IMR-90 (cell line): ENCODE data around the gene SLC4A9. TPM values are rescaled to one million over a fixed set of nuclear protein-coding genes. Genes with fewer than 3 reads are reported as not detected.

Experiments
- ATAC-seq: fragments of 200-7000 bp; cut with Tn5 transposase; 2 replicates; pipeline ENCODE4 v1.9.1; 2020; ENCODE audit warnings: low read depth, mild to moderate bottlenecking, moderate library complexity
- BruUV-seq: library from RNA; stranded (reverse); fragments of 400-500 nt; replicated peaks from 2 replicates; lab custom pipeline; 2021; lab: Mats Ljungman, UMichigan
- CTCF ChIA-PET: fragments of 300-600 bp; formaldehyde crosslinking; extraction: SDS; loops from one replicate; lab custom pipeline; 2021; ENCODE audit warnings: antibody characterized with exemption; lab: Yijun Ruan, JAX
- POLR2A ChIA-PET: fragments of 300-600 bp; sonication (Branson Sonifier 250); formaldehyde crosslinking; loops from one replicate; lab custom pipeline; 2022; ENCODE audit warnings: antibody characterized with exemption; ENCODE audit not compliant: unreplicated experiment; lab: Charles Lee
- DNase-seq: peaks from one replicate; pipeline ENCODE4 v3.0.0; 2013
- H2AFZ ChIP-seq: replicated peaks from 2 replicates; pipeline ENCODE3; 2013; ENCODE audit warnings: low read length, mild to moderate bottlenecking; ENCODE audit not compliant: poor library complexity
- H2AK5ac ChIP-seq: 2 replicates; pipeline ENCODE4 v1.6.1; 2013; ENCODE audit warnings: low read depth, low read length, inconsistent platforms
- H2AK9ac ChIP-seq: replicated peaks from 2 replicates; pipeline ENCODE3; 2013; ENCODE audit warnings: mild to moderate bottlenecking, low read depth, low read length, moderate library complexity; ENCODE audit not compliant: poor library complexity
- H2BK120ac ChIP-seq: 2 replicates; pipeline ENCODE4 v1.6.1; 2013; ENCODE audit warnings: low read depth, low read length, inconsistent platforms
- H2BK15ac ChIP-seq: 3 replicates; pipeline ENCODE4 v1.6.1; 2013; ENCODE audit warnings: low read depth, low read length, inconsistent platforms
- H2BK20ac ChIP-seq: 2 replicates; pipeline ENCODE4 v1.6.1; 2013; ENCODE audit warnings: low read depth, mild to moderate bottlenecking, inconsistent platforms, low read length, moderate library complexity
- H2BK5ac ChIP-seq: 2 replicates; pipeline ENCODE4 v1.6.1; 2013; ENCODE audit warnings: mild to moderate bottlenecking, low read depth, low read length, inconsistent platforms; ENCODE audit not compliant: poor library complexity, severe bottlenecking
- H3K14ac ChIP-seq: replicated peaks from 2 replicates; pipeline ENCODE4 v1.6.1; 2013; ENCODE audit warnings: low read depth, low read length, inconsistent platforms
- H3K18ac ChIP-seq: 2 replicates; pipeline ENCODE4 v1.6.1; 2013; ENCODE audit warnings: low read depth, low read length, control low read depth
- H3K23ac ChIP-seq: 2 replicates; pipeline ENCODE4 v1.6.1; 2013; ENCODE audit warnings: low read depth, low read length, inconsistent platforms
- H3K27ac ChIP-seq: 2 replicates; pipeline ENCODE4 v1.5.1; 2013; ENCODE audit warnings: mild to moderate bottlenecking, control low read depth, low read length; ENCODE audit not compliant: insufficient read depth
- H3K27me3 ChIP-seq: 2 replicates; pipeline ENCODE4 v1.6.1; 2013; ENCODE audit warnings: low read length; ENCODE audit not compliant: control insufficient read depth, insufficient read depth
- H3K36me3 ChIP-seq: 2 replicates; pipeline ENCODE4 v1.6.1; 2013; ENCODE audit warnings: low read length, mixed read lengths; ENCODE audit not compliant: control insufficient read depth, insufficient read depth
- H3K4ac ChIP-seq: 2 replicates; pipeline ENCODE4 v1.6.1; 2013; ENCODE audit warnings: low read depth, low read length, inconsistent platforms
- H3K4me1 ChIP-seq: 2 replicates; pipeline ENCODE4 v1.6.1; 2013; ENCODE audit warnings: low read length, mixed read lengths; ENCODE audit not compliant: control insufficient read depth, insufficient read depth
- H3K4me2 ChIP-seq: 2 replicates; pipeline ENCODE4 v1.6.1; 2013; ENCODE audit warnings: low read depth, mild to moderate bottlenecking, control low read depth, low read length, moderate library complexity
- H3K4me3 ChIP-seq: 2 replicates; pipeline ENCODE4 v1.5.1; 2013; ENCODE audit warnings: low read depth, mild to moderate bottlenecking, control low read depth, low read length, moderate library complexity; ENCODE audit not compliant: insufficient read depth
- H3K56ac ChIP-seq: 2 replicates; pipeline ENCODE4 v1.6.1; 2013; ENCODE audit warnings: low read length, inconsistent platforms; ENCODE audit not compliant: insufficient read depth; ENCODE audit errors: extremely low read depth
- H3K79me1 ChIP-seq, 2 experiments: 2 replicates each; pipeline ENCODE4 v1.6.1; 2013; ENCODE audit warnings: low read length in 2 of 2, inconsistent platforms in 1 of 2, low read depth in 1 of 2
- H3K9ac ChIP-seq: 2 replicates; pipeline ENCODE4 v1.6.1; 2013; ENCODE audit warnings: low read depth, low read length, control low read depth
- H3K9me1 ChIP-seq: 2 replicates; pipeline ENCODE4 v1.6.1; 2013; ENCODE audit warnings: low read length, inconsistent platforms; ENCODE audit not compliant: insufficient read depth
- H3K9me3 ChIP-seq: 2 replicates; pipeline ENCODE4 v1.6.1; 2013; ENCODE audit warnings: low read length; ENCODE audit not compliant: control insufficient read depth, insufficient read depth
- H4K20me1 ChIP-seq: 2 replicates; pipeline ENCODE4 v1.6.1; 2013; ENCODE audit warnings: low read length, inconsistent platforms; ENCODE audit not compliant: insufficient read depth
- H4K5ac ChIP-seq: 2 replicates; pipeline ENCODE4 v1.6.1; 2013; ENCODE audit warnings: mild to moderate bottlenecking, low read depth, low read length, control low read depth
- H4K8ac ChIP-seq, 2 experiments: 2 replicates each; pipeline ENCODE4 v1.6.1; 2013; ENCODE audit warnings: low read depth in 2 of 2, low read length in 2 of 2, control low read depth in 1 of 2, inconsistent platforms in 1 of 2
- H4K91ac ChIP-seq: 2 replicates; pipeline ENCODE4 v1.6.1; 2013; ENCODE audit warnings: low read depth, low read length, inconsistent platforms; ENCODE audit not compliant: insufficient read depth
- CHD1 ChIP-seq: IDR thresholded peaks from 2 replicates; pipeline ENCODE4 v1.6.1; 2012; ENCODE audit warnings: low read depth, low read length, improper control_type of control experiment
- CTCF ChIP-seq: conservative IDR thresholded peaks from 2 replicates; pipeline ENCODE4 v1.5.1; 2012; ENCODE audit warnings: mild to moderate bottlenecking, low read depth, low read length, improper control_type of control experiment
- ELK1 ChIP-seq: fragments of 150-350 bp; IDR thresholded peaks from 2 replicates; pipeline ENCODE4 v1.6.1; 2016; ENCODE audit warnings: low read depth, mild to moderate bottlenecking, low read length, moderate library complexity, borderline replicate concordance
- MAFK ChIP-seq: IDR thresholded peaks from 2 replicates; pipeline ENCODE4 v1.6.1; 2012; ENCODE audit warnings: low read depth, low read length, improper control_type of control experiment
- MAZ ChIP-seq: IDR thresholded peaks from 2 replicates; pipeline ENCODE4 v1.6.1; 2012; ENCODE audit warnings: low read depth, mild to moderate bottlenecking, low read length, improper control_type of control experiment, moderate library complexity, borderline replicate concordance
- MXI1 ChIP-seq: IDR thresholded peaks from 2 replicates; pipeline ENCODE4 v1.6.1; 2012; ENCODE audit warnings: low read depth, mild to moderate bottlenecking, low read length, moderate library complexity, borderline replicate concordance
- NFE2L2 ChIP-seq: fragments of 150-350 bp; IDR thresholded peaks from 2 replicates; pipeline ENCODE4 v1.6.1; 2016; ENCODE audit warnings: low read depth, mild to moderate bottlenecking, low read length
- RAD21 ChIP-seq: IDR thresholded peaks from 2 replicates; pipeline ENCODE4 v1.6.1; 2012; ENCODE audit warnings: low read length, improper control_type of control experiment
- RCOR1 ChIP-seq: IDR thresholded peaks from 2 replicates; pipeline ENCODE4 v1.6.1; 2012; ENCODE audit warnings: mild to moderate bottlenecking, low read length, improper control_type of control experiment; ENCODE audit not compliant: insufficient replicate concordance
- RFX5 ChIP-seq: IDR thresholded peaks from 2 replicates; pipeline ENCODE4 v1.8.0; 2012; ENCODE audit warnings: low read depth, mild to moderate bottlenecking, low read length, moderate library complexity
- USF2 ChIP-seq: fragments of 150-350 bp; IDR thresholded peaks from 2 replicates; pipeline ENCODE4 v1.6.1; 2017; ENCODE audit warnings: mild to moderate bottlenecking, antibody characterized with exemption, low read length, low read depth
- WGBS, 2 experiments: methylation state at CpG; one replicate each; pipeline versions ENCODE4 v1.1.5 to v1.1.7; 2013; ENCODE audit warnings: missing lambda C conversion rate in 2 of 2; ENCODE audit not compliant: insufficient read length in 1 of 2; ENCODE audit errors: extremely low coverage in 2 of 2; 5-methylcytosine and 5-hydroxymethylcytosine counted together
- dilution Hi-C: fragments of 300-500 bp; cut with HindIII; formaldehyde crosslinking; loops from one replicate; pipeline ENCODE4 v1.14.3; 2018; ENCODE audit warnings: low sequenced_read_pairs; ENCODE audit not compliant: unreplicated experiment
- in situ Hi-C: fragments of 300-500 bp; cut with MboI; formaldehyde crosslinking; loops from 3 replicates; pipeline ENCODE4 v1.14.3; 2019; ENCODE audit warnings: low sequenced_read_pairs, inconsistent platforms, mixed read lengths
- intact Hi-C: fragments of 100-400 bp; cut with micrococcal nuclease; formaldehyde crosslinking; loops from 2 replicates; pipeline ENCODE4 v1.10.0; 2022
- polyA plus RNA-seq, 3 experiments: library from polyadenylated mRNA; depleted of rRNA; stranded (reverse); fragments of >200 nt; gene quantifications; 2 replicates each; pipeline ENCODE4 v1.2.3, GENCODE V29; 2012; ENCODE audit warnings: low replicate concordance in 1 of 3
- total RNA-seq: library from RNA; depleted of rRNA; stranded (reverse); fragments of >200 nt; gene quantifications from 2 replicates; pipeline ENCODE4 v1.2.3, GENCODE V29; 2012

Gene SLC4A9
- total and polyA plus RNA-seq, 2 of the 4 experiments (the other 2 are of a cell fraction), result not detected

DNA sequence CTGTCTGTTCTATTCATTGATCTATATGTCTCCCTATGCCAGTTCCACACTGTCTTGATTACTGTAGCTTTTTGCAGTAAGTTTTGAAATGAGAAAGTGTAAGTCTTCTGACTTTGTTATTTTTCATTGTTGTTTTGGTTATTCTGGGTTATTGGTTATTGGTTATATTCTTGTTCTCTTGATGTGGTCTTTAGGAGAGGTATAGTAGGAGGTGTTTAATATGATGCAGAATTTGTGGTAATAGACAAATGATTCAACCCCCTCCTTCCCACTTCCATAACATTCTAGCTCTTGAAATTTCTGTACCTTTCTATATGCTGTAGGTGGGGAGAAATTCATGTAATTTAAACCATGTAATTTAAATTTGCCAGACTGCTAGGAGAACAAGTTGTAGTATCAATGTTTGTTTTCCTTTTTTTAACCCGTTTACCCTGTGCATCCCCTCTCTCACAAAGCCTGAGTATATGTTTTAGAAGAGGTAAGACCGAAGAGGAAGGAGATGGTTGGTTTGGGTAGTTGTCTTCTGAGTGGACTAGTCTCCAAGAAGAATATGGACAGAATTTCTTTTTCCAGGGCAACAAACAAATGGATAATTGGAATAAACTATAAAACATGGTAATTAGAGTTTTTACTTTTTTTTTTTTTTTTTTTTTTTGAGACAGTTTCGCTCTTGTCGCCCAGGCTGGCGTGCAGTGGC, 60.8 kb downstream of the SLC4A9 start:
- no peak overlapping the region for H4K8ac ChIP-seq
- POLR2A ChIA-PET, result no interaction called here
- no peak overlapping the region for H2BK20ac ChIP-seq
- in situ Hi-C loops, result no loop called here
- dilution Hi-C loops, result no loop called here
- no peak overlapping the region for H3K56ac ChIP-seq
- no peaks in the 10 kb centered on the region for H3K36me3 ChIP-seq
- no peak overlapping the region for H3K14ac ChIP-seq
- peaks cover 20 to 62% of the 10 kb centered on the region in 2 experiments for H3K79me1 ChIP-seq
- no peak overlapping the region for H3K18ac ChIP-seq
- TF ChIP-seq MAZ, result no peak
- no peak for TF ChIP-seq MXI1
- no peak for TF ChIP-seq USF2
- no peak for TF ChIP-seq CHD1
- TF ChIP-seq MAFK, result no peak
- TF ChIP-seq NFE2L2, result no peak
- TF ChIP-seq RCOR1, result no peak
- TF ChIP-seq ELK1, result no peak
- TF ChIP-seq CTCF, result no peak
- no peak for TF ChIP-seq RAD21
- no peak for TF ChIP-seq RFX5
- DNase-seq (no peak), ATAC-seq (no peak)
- H3K4ac ChIP-seq, result no peak overlapping the region
- H2AK9ac ChIP-seq, result no peak overlapping the region
- H2AFZ ChIP-seq, result no peak overlapping the region
- no peak overlapping the region for H4K5ac ChIP-seq
- H4K20me1 ChIP-seq, result peaks cover 28% of the 10 kb centered on the region
- no TSS peak for BruUV-seq
- no peak overlapping the region for H3K9ac ChIP-seq
- no peak overlapping the region for H2BK5ac ChIP-seq
- no peak overlapping the region for H2BK15ac ChIP-seq
- no peak overlapping the region for H2BK120ac ChIP-seq
- no CpG with 5 or more reads among the region's 5 CpGs for WGBS, 2 experiments
- H3K4me1 ChIP-seq, result no peaks in the 10 kb centered on the region
- H3K4me3 ChIP-seq, result no peak overlapping the region
- H3K9me3 ChIP-seq, result no peaks in the 10 kb centered on the region
- CTCF ChIA-PET, result interaction anchor here (1.0 to 2.1 kb wide), 2 partner anchors 9 to 45 kb away, joined by 4 to 7 read pairs; no protein-coding TSS in a partner anchor
- no peak overlapping the region for H3K23ac ChIP-seq
- H3K27ac ChIP-seq, result no peak overlapping the region
- no peak overlapping the region for H3K4me2 ChIP-seq
- H2AK5ac ChIP-seq, result no peak overlapping the region
- 0 out of 2 replicates have a peak, but pooled peaks cover 3% of the 10 kb centered on the region for H3K9me1 ChIP-seq
- no peaks in the 10 kb centered on the region for H3K27me3 ChIP-seq
- no peak overlapping the region for H4K91ac ChIP-seq
- intact Hi-C loops, result no loop called here
